H1 (cell line): ENCODE results near the gene WNT3A.

ENCODE experiments used
- CTCF ChIP-seq, 3 experiments: IDR thresholded peaks; 1 replicate in 2 of 3; 2 replicates in 1 of 3; pipeline versions ENCODE4 v1.5.1 to v1.6.1; 2011; ENCODE audit warnings: low read length in 3 of 3, mild to moderate bottlenecking in 3 of 3, inconsistent platforms in 2 of 3, low read depth in 1 of 3, moderate library complexity in 1 of 3; ENCODE audit not compliant: insufficient read depth in 1 of 3; ENCODE audit errors: control extremely low read depth in 1 of 3
- POLR2A ChIP-seq, 2 experiments: IDR thresholded peaks; 1 replicate in 1 of 2; 2 replicates in 1 of 2; pipeline ENCODE4 v1.6.1; 2011; ENCODE audit warnings: low read depth in 2 of 2, low read length in 2 of 2, mild to moderate bottlenecking in 2 of 2; ENCODE audit errors: control extremely low read depth in 1 of 2

GRCh38 chr1:228070851-228071250, 64.1 kb downstream of the WNT3A start:
- TF ChIP-seq CTCF (IDR thresholded peaks at IDR 0.05; ENCODE audit: control extremely low read depth in 1 of 3, insufficient read depth in 1 of 3, low read depth in 1 of 3, low read length in 3 of 3) (no peak), POLR2A (IDR thresholded peaks at IDR 0.05; ENCODE audit: control extremely low read depth in 1 of 2, low read depth in 2 of 2, low read length in 2 of 2) (no peak)
